Endothelial cell (in vitro differentiated cells): ENCODE results near the gene SOX5. TPM values are rescaled to one million over a fixed set of nuclear protein-coding genes. Genes with fewer than 3 reads are reported as not detected.

ENCODE experiments used
- DNase-seq: peaks from one replicate; pipeline ENCODE4 v3.0.0; 2021; ENCODE audit warnings: low spot score
- H3K27ac Mint-ChIP-seq: one replicate; pipeline ENCODE4 v1.8.0; 2021; ENCODE audit warnings: mixed read lengths, inconsistent platforms; ENCODE audit not compliant: unreplicated experiment
- H3K27me3 Mint-ChIP-seq: one replicate; pipeline ENCODE4 v1.8.0; 2021; ENCODE audit warnings: mild to moderate bottlenecking, moderate library complexity, mixed read lengths, inconsistent platforms; ENCODE audit not compliant: unreplicated experiment
- H3K36me3 Mint-ChIP-seq: one replicate; pipeline ENCODE4 v1.8.0; 2021; ENCODE audit warnings: mild to moderate bottlenecking, low read depth, mixed read lengths, inconsistent platforms; ENCODE audit not compliant: unreplicated experiment
- H3K4me1 Mint-ChIP-seq: one replicate; pipeline ENCODE4 v1.8.0; 2021; ENCODE audit warnings: mild to moderate bottlenecking, mixed read lengths, inconsistent platforms; ENCODE audit not compliant: unreplicated experiment
- H3K4me3 Mint-ChIP-seq: one replicate; pipeline ENCODE4 v1.8.0; 2021; ENCODE audit warnings: mild to moderate bottlenecking, mixed read lengths, inconsistent platforms; ENCODE audit not compliant: unreplicated experiment
- H3K9me3 Mint-ChIP-seq: one replicate; pipeline ENCODE4 v1.8.0; 2021; ENCODE audit warnings: mixed read lengths, inconsistent platforms; ENCODE audit not compliant: unreplicated experiment
- total RNA-seq: library from RNA; stranded (reverse); fragmentation: NEBNext Ultra II Directional; extraction: Animal tissue kit (Norgen Biotek cat#: 25700); gene quantifications from one replicate; pipeline ENCODE4 v1.2.1, GENCODE V29; 2021; ENCODE audit not compliant: unreplicated experiment
- TF ChIP-seq, protein P1 (sequence below): fragments of 200-600 bp; sonication (generic); IDR thresholded peaks from one replicate; pipeline ENCODE4 v1.5.0; 2021; ENCODE audit warnings: antibody characterized with exemption; ENCODE audit not compliant: unreplicated experiment

Gene SOX5
- total RNA-seq, 1 donor from 2014 or later, result 23.1 TPM

DNA sequence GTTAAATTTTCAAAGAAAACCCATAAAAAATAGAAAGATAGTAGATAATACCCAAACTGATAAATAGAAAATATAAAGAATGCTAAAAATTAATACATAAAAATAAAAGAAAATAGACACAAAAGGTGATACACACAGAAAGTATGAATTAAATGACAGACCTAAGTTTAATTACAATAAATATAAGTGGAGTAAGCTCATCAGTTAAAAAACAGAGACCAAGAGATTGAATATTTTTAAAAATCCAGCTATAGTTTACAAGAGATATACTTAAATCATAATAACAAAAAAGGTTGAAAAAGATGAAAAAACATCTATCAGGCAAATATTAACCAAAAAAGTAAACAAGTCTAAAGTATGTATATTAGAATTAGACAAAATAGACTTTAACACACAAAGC, 268.2 kb downstream of the SOX5 start:
- no peak for DNase-seq
- H3K4me3 Mint-ChIP-seq, result no peak overlapping the region
- H3K9me3 Mint-ChIP-seq, result no peaks in the 10 kb centered on the region
- TF ChIP-seq, protein P1, sequence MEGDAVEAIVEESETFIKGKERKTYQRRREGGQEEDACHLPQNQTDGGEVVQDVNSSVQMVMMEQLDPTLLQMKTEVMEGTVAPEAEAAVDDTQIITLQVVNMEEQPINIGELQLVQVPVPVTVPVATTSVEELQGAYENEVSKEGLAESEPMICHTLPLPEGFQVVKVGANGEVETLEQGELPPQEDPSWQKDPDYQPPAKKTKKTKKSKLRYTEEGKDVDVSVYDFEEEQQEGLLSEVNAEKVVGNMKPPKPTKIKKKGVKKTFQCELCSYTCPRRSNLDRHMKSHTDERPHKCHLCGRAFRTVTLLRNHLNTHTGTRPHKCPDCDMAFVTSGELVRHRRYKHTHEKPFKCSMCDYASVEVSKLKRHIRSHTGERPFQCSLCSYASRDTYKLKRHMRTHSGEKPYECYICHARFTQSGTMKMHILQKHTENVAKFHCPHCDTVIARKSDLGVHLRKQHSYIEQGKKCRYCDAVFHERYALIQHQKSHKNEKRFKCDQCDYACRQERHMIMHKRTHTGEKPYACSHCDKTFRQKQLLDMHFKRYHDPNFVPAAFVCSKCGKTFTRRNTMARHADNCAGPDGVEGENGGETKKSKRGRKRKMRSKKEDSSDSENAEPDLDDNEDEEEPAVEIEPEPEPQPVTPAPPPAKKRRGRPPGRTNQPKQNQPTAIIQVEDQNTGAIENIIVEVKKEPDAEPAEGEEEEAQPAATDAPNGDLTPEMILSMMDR, result no peak
- no peaks in the 10 kb centered on the region for H3K4me1 Mint-ChIP-seq
- H3K27ac Mint-ChIP-seq, result no peak overlapping the region
- no peaks in the 10 kb centered on the region for H3K36me3 Mint-ChIP-seq
- H3K27me3 Mint-ChIP-seq, result no peaks in the 10 kb centered on the region

DNA sequence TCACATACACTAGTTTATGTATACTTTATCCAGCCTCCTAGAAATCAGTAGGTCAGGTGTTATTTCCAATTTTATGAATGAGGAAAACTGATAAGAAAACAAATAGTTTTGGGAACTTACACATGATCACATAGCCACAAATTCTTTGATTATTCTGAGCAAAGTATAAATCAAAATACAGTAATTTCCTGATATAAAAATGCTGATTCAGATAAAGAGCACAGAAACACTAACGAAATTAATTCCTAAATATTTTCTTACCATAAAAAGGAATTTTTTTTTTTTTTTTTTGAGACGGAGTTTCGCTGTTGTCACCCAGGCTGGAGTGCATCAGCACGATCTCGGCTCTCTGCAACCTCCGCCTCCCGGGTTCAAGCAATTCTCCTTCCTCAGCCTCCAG, 275.4 kb downstream of the SOX5 start:
- H3K36me3 Mint-ChIP-seq, result no peaks in the 10 kb centered on the region

DNA sequence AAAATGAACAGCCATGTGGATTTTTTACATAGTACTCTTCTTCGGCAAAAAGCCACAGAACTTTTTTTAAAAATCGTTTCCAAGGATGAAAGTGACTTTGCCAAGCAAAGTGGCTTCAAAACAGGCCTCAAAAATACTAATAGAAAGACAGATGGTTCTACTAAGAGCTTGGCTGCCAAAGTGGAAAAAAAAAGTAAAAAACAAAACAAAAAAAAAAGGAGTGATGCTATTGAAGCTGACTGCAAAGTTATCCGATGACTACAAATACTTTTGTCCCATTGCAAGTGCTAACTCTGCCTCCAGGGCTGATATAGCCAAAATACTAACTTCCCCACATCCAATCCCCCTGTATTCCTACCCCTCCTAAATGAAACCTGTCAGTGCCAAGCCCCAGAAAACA, 277.6 kb downstream of the SOX5 start:
- no peak for DNase-seq
- H3K36me3 Mint-ChIP-seq, result no peaks in the 10 kb centered on the region
- H3K4me3 Mint-ChIP-seq, result no peak overlapping the region
- TF ChIP-seq, protein P1, result no peak
- no peaks in the 10 kb centered on the region for H3K9me3 Mint-ChIP-seq
- no peak overlapping the region for H3K27ac Mint-ChIP-seq
- no peaks in the 10 kb centered on the region for H3K27me3 Mint-ChIP-seq
- peaks cover 2% of the 10 kb centered on the region for H3K4me1 Mint-ChIP-seq

More for the DNA sequence above, 275.4 kb downstream of the SOX5 start:
- H3K27me3 Mint-ChIP-seq, result no peaks in the 10 kb centered on the region
- no peaks in the 10 kb centered on the region for H3K9me3 Mint-ChIP-seq
- H3K4me1 Mint-ChIP-seq, result no peaks in the 10 kb centered on the region
- H3K4me3 Mint-ChIP-seq, result no peak overlapping the region
- no peak for DNase-seq
- TF ChIP-seq, protein P1, result no peak
- no peak overlapping the region for H3K27ac Mint-ChIP-seq

DNA sequence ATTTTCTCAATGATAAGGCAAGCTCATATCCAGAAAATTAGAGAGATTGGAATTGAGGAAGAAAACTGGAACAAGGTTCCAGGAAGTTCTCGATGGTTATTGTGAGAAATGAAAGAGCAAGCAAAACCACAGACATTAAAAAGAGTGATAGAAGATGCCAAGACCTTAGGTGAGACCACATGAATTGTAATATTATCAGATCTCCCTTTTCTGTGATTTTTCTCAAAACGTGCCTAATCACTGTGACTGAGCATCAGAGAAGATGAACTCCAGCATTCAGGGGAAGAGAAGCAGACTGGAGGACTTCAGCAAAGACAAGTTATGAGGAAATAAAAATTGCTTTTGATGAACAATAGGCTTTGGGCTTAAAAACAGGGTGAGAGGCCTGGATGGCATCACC, 278.8 kb downstream of the SOX5 start:
- no peaks in the 10 kb centered on the region for H3K36me3 Mint-ChIP-seq
- H3K4me3 Mint-ChIP-seq, result no peak overlapping the region
- H3K4me1 Mint-ChIP-seq, result peaks cover 2% of the 10 kb centered on the region
- TF ChIP-seq, protein P1, result no peak
- no peak for DNase-seq
- H3K27ac Mint-ChIP-seq, result no peak overlapping the region
- no peaks in the 10 kb centered on the region for H3K9me3 Mint-ChIP-seq
- no peaks in the 10 kb centered on the region for H3K27me3 Mint-ChIP-seq

DNA sequence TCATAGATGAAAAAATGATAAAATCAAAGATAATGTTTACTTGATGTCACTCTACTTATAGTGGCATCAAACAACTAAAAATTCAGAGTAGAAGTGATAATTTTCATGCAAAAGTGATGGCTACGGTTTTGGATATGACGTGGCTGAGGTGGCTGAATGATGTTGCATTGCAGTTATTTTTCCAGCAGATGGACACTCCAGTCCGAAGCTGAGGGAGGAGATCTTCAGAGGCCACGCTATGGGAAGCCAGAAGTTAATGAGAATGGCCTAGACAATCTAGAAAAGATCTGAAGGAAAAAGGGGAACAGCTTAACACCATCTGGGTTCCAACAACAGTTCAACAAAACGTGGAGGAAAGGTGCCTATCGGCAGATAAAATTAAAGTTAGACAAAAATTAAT, 279.8 kb downstream of the SOX5 start:
- Mint-ChIP-seq H3K9me3 (no peaks in the 10 kb centered on the region), H3K27me3 (no peaks in the 10 kb centered on the region), H3K4me1 (peaks cover 2% of the 10 kb centered on the region), H3K4me3 (no peak overlapping the region), H3K36me3 (no peaks in the 10 kb centered on the region), H3K27ac (no peak overlapping the region)
- TF ChIP-seq, protein P1, result no peak
- no peak for DNase-seq
